ENCODE measurements around the gene ZNF646. TPM values are rescaled to one million over a fixed set of nuclear protein-coding genes. Genes with fewer than 3 reads are reported as not detected.

ZNF646 gene
- total RNA-seq, 2 experiments from 2014 or later = 22.0 to 24.4 TPM

DNA sequence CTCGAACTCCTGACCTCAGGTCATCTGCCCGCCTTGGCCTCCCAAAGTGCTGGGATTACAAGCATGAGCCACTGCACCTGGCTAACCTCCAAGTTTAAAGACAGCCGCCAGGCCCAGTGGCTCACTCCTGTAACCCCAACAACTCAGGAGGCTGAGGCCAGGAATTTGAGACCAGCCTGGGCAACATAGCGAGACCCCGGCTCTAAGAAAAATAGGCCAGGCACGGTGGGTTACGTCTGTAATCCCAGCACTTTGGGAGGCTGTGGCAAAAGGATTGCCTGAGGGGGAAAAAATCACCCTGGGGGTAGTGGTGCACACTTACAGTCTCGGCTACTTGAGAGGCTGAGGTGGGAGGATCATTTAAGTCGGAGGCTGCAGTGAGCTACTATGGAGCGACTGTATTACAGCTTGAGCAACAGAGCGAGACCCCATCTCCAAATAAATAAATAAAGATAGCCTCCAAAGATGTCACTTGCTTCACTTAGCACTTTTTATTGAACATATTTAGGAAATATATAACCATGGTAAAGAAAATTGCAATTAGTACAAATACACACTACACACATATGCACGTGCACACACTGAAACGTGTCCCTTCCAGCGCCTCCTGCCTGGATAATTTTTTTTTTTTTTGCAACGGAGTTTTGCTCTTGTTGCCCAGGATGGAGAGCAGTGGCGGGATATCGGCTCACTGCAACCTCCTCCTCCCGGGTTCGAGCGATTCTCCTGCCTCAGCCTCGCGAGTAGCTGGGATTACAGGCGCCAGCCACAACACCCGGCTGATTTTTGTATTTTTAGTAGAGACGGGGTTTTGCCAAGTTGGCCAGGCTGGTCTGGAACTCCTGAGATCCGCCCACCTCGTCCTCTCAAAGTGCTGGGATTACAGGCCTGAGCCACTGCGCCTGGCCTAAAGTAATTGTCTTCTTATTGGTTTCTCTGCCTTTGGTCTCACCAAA, 32.6 kb downstream of the ZNF646 start:
- Mint-ChIP-seq H3K27ac (peak overlapping the region; percentile 90), H3K4me3 (peak overlapping the region; percentile 81), H3K4me1 (ENCODE audit: low read depth) (peaks cover 34% of the 10 kb centered on the region), H3K9me3 (no peaks in the 10 kb centered on the region), H3K36me3 (ENCODE audit: low read depth) (peaks cover 14% of the 10 kb centered on the region), H3K27me3 (no peaks in the 10 kb centered on the region)
- POLR2A ChIA-PET = interaction anchor here (1.6 to 2.8 kb wide), 4 partner anchors 10 to 73 kb away, joined by 3 to 15 read pairs (median 6); partner anchors contain the start of genes FUS, KAT8 and VKORC1
- DNase-seq = no peak
- CTCF ChIA-PET = interaction anchor here (1.0 to 1.9 kb wide), 3 partner anchors 33 to 37 kb away, joined by 3 to 9 read pairs (median 5); partner anchors contain the start of genes ZNF646 and ZNF668
- TF ChIP-seq, protein P1, sequence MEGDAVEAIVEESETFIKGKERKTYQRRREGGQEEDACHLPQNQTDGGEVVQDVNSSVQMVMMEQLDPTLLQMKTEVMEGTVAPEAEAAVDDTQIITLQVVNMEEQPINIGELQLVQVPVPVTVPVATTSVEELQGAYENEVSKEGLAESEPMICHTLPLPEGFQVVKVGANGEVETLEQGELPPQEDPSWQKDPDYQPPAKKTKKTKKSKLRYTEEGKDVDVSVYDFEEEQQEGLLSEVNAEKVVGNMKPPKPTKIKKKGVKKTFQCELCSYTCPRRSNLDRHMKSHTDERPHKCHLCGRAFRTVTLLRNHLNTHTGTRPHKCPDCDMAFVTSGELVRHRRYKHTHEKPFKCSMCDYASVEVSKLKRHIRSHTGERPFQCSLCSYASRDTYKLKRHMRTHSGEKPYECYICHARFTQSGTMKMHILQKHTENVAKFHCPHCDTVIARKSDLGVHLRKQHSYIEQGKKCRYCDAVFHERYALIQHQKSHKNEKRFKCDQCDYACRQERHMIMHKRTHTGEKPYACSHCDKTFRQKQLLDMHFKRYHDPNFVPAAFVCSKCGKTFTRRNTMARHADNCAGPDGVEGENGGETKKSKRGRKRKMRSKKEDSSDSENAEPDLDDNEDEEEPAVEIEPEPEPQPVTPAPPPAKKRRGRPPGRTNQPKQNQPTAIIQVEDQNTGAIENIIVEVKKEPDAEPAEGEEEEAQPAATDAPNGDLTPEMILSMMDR (IDR thresholded peaks at IDR 0.05) = no peak
- no peak for ATAC-seq
- intact Hi-C loops (cut with micrococcal nuclease) = no loop called here

DNA sequence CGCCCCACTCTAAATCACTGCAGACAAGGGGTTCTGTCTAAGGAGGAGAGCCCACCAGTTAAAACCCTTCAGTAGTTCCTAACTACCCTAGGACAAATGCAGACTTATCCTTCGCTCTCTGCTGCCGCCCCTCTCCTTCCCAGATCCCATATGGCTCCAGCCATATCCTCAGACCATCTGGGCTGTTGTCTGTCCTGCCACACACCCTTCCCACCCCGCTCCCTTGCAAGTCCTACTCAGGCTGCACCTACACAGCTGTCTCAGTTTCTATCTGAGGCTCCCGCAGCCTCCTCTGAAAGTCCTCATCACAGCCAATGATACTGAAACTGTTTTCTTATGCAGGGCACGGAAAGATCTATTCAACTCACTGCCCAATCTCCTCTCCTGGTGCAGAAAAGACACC, 33.2 kb downstream of the ZNF646 start:
- H3K27ac Mint-ChIP-seq = peak overlapping the region; percentile 90
- ATAC-seq (peak; percentile 68), DNase-seq (peak; percentile 73)
- H3K36me3 Mint-ChIP-seq (ENCODE audit: low read depth) = peaks cover 15% of the 10 kb centered on the region
- no peaks in the 10 kb centered on the region for H3K9me3 Mint-ChIP-seq
- TF ChIP-seq, protein P1 (IDR thresholded peaks at IDR 0.05) = no peak
- ChIA-PET CTCF (interaction anchor here (1.0 to 1.9 kb wide), 3 partner anchors 33 to 37 kb away, joined by 3 to 9 read pairs (median 5); partner anchors contain the start of genes ZNF646 and ZNF668), POLR2A (interaction anchor here (0.9 to 2.8 kb wide), 6 partner anchors 10 to 72 kb away, joined by 3 to 15 read pairs (median 5); partner anchors contain the start of genes FUS, KAT8 and VKORC1)
- H3K4me3 Mint-ChIP-seq = peak overlapping the region; percentile 81
- H3K27me3 Mint-ChIP-seq = no peaks in the 10 kb centered on the region
- peaks cover 34% of the 10 kb centered on the region for H3K4me1 Mint-ChIP-seq (ENCODE audit: low read depth)
- intact Hi-C loops (cut with micrococcal nuclease) = no loop called here

DNA sequence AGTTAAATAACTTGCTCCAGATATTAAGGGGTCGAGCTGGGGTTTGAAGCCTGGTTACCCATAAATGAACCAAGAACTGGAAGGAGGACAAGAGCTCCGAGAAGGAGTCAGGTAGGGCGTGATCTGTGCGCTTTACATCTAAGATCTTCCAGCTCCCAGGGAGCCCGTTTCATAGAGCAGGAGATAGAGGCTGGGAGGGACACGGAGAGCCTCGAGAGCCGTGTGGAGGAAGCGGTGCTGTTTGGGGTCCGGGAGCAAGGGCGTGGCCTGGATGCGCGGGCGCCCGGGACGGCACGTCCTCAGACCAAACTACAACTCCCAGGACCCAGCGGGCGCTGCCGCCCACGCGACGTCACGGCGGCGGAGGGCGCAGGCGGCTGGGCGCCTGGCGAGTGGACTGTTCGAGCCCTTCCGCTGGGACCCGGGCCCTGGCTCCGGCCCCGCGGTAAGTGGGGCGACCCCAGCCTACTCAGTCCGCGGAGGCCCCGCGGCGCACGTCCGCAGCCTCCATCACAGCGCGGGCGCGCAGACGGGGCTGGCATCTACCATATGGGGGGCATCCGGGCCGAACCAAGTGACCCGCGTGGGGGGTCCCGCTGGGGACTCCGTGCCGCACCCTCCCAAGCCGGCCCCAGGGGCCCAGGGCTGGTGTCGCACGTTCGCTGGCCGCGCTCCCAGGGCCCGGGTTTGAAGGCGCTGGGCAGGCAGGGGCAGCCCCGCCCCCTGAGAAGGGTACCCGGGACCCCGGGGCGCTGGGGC, 34.0 kb downstream of the ZNF646 start, which contains the start of gene BCKDK:
TSS of gene BCKDK (plus strand) at position 352 of the 759 bp plus-strand sequence. CDS start 838 bp downstream, outside the sequence.
- Mint-ChIP-seq H3K9me3 (no peaks in the 10 kb centered on the region), H3K4me3 (peak within 1 kb of the TSS; percentile 81), H3K36me3 (ENCODE audit: low read depth) (peaks cover 18% of the 10 kb centered on the region), H3K4me1 (ENCODE audit: low read depth) (peaks cover 34% of the 10 kb centered on the region), H3K27ac (peak within 1 kb of the TSS; percentile 90), H3K27me3 (no peaks in the 10 kb centered on the region)
- ChIA-PET CTCF (interaction anchor here (1.4 to 1.9 kb wide), 2 partner anchors 34 to 36 kb away, joined by 3 to 9 read pairs; no protein-coding TSS in a partner anchor), POLR2A (interaction anchor here (0.6 to 2.8 kb wide), 7 partner anchors 9 to 72 kb away, joined by 3 to 15 read pairs (median 4); partner anchors contain the start of genes FUS, KAT8 and VKORC1)
- intact Hi-C loops (cut with micrococcal nuclease) = no loop called here
- ATAC-seq (peak; percentile 77), DNase-seq (peak; percentile 89)
- TF ChIP-seq, protein P1 (IDR thresholded peaks at IDR 0.05) = no peak

DNA sequence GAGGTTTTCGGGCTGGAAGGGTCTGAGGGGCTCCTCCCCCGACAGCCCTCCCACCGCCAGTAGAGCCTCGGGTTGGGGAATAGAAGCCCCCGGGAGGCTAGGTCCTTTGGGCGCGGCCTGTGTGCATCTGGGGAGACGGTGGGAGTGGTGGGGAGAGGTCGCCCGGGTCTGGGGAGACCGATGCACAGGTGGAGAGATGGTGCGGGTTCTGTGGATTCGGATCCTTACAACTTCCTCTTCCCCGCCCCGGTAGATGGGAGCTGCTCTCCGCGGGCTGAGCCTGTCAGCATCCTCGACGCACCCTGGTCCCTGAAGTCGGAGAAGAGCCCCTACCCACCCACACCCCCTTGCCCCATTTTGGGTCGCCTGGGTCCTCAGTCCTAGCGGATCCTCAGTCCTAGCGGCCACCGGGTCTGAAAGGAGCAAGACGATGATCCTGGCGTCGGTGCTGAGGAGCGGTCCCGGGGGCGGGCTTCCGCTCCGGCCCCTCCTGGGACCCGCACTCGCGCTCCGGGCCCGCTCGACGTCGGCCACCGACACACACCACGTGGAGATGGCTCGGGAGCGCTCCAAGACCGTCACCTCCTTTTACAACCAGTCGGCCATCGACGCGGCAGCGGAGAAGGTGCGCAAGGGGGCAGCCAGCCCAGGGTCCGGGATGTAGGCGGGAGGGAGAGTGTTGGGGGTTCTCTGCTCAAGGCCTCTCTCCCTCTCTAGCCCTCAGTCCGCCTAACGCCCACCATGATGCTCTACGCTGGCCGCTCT, 34.8 kb downstream of the ZNF646 start:
- intact Hi-C loops (cut with micrococcal nuclease) = no loop called here
- H3K36me3 Mint-ChIP-seq (ENCODE audit: low read depth) = peaks cover 18% of the 10 kb centered on the region
- ChIA-PET POLR2A (interaction anchor here (0.6 to 2.8 kb wide), 4 partner anchors 9 to 71 kb away, joined by 3 to 15 read pairs (median 4); partner anchors contain the start of genes FUS, KAT8 and VKORC1), CTCF (interaction anchor here (1.1 kb wide), 1 partner anchor 33 kb away, joined by 6 read pairs; no protein-coding TSS in a partner anchor)
- ATAC-seq (no peak), DNase-seq (no peak)
- peak overlapping the region; percentile 65 for H3K27ac Mint-ChIP-seq
- no peaks in the 10 kb centered on the region for H3K27me3 Mint-ChIP-seq
- H3K4me3 Mint-ChIP-seq = peak overlapping the region; percentile 79
- TF ChIP-seq, protein P1 (IDR thresholded peaks at IDR 0.05) = no peak
- peaks cover 38% of the 10 kb centered on the region for H3K4me1 Mint-ChIP-seq (ENCODE audit: low read depth)
- H3K9me3 Mint-ChIP-seq = no peaks in the 10 kb centered on the region

Measured in activated CD8-positive, alpha-beta T cell treated with anti-CD3 and anti-CD28 coated beads for 36 hours (primary cell).